GM23338 (cell line): ENCODE data around the gene DESI2.

Experiments
- CTCF ChIP-seq, 2 experiments: fragments of 200-600 bp in 1 of 2; sonication (generic) in 1 of 2; conservative IDR thresholded peaks; 2 replicates each; pipeline versions ENCODE4 v1.5.1 to v1.6.1; 2016 to 2017; ENCODE audit warnings: antibody characterized with exemption in 2 of 2, low read depth in 2 of 2, mild to moderate bottlenecking in 2 of 2, moderate library complexity in 1 of 2
- EZH2 ChIP-seq: fragments of 200-600 bp; sonication (generic); IDR thresholded peaks from one replicate; pipeline ENCODE4 v1.8.0; 2017; ENCODE audit warnings: antibody characterized with exemption, mild to moderate bottlenecking, low read depth; ENCODE audit not compliant: unreplicated experiment
- EZH2phosphoT487 ChIP-seq: fragments of 200-600 bp; sonication (generic); IDR thresholded peaks from one replicate; pipeline ENCODE4 v1.8.1; 2018; ENCODE audit warnings: antibody characterized with exemption; ENCODE audit not compliant: unreplicated experiment
- POLR2AphosphoS5 ChIP-seq: IDR thresholded peaks from 2 replicates; pipeline ENCODE4 v1.6.1; 2016; ENCODE audit warnings: antibody characterized with exemption, low read depth
- REST ChIP-seq: IDR thresholded peaks from one replicate; pipeline ENCODE4 v1.6.1; 2018; ENCODE audit warnings: antibody characterized with exemption; ENCODE audit not compliant: unreplicated experiment
- TF ChIP-seq, protein P1 (sequence below): IDR thresholded peaks from 2 replicates; pipeline ENCODE4 v1.6.1; 2016; ENCODE audit warnings: antibody characterized with exemption

DNA sequence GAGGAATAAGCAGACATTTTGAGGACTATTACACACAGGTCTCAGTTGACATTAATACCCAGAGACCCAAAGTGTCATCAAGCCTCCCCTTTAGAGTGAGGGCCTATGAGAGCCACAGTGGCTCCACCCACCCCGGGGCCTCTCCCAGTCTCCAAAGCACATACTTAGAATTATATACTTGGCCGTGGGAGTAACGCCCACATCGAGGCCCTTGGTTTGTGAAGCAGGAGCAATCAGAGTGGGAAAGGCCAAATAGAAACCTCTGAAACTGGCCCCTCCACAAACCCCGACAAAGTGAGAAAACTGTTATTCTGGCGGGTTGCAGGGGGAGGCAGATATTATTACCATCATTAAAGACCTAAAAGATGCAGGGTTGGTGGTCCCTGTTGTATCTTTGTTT is 7.0 kb upstream of the DESI2 start:
- TF ChIP-seq CTCF (conservative IDR thresholded peaks at IDR 0.05; ENCODE audit: low read depth in 2 of 2) (no peak), EZH2 (no peak), POLR2AphosphoS5 (no peak), REST (no peak), EZH2phosphoT487 (no peak)
- TF ChIP-seq, protein P1, sequence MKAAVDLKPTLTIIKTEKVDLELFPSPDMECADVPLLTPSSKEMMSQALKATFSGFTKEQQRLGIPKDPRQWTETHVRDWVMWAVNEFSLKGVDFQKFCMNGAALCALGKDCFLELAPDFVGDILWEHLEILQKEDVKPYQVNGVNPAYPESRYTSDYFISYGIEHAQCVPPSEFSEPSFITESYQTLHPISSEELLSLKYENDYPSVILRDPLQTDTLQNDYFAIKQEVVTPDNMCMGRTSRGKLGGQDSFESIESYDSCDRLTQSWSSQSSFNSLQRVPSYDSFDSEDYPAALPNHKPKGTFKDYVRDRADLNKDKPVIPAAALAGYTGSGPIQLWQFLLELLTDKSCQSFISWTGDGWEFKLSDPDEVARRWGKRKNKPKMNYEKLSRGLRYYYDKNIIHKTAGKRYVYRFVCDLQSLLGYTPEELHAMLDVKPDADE, result no peak
